ENCODE data around the gene LTC4S. TPM values are rescaled to one million over a fixed set of nuclear protein-coding genes. Genes with fewer than 3 reads are reported as not detected.
"Not testable (repeated sequence)": the region's sequence is repeated elsewhere in the genome, so short reads cannot be mapped to it uniquely, and the experiment has no call there.

LTC4S gene
- total RNA-seq, 1 experiment from 2014 or later, result 0.87 TPM

- DNase-seq (ENCODE audit: extremely low read depth, low read depth), result no peak
These were observed 28.3 kb downstream of the LTC4S start for GRCh38 chr5:179822059-179822432.

GRCh38 chr5:179822444-179822990 is 28.7 kb downstream of the LTC4S start:
- DNase-seq (ENCODE audit: extremely low read depth, low read depth), result no peak

GRCh38 chr5:179823937-179824744 is 30.4 kb downstream of the LTC4S start:
- DNase-seq (ENCODE audit: extremely low read depth, low read depth), result no peak

GRCh38 chr5:179824745-179825112 is 30.9 kb downstream of the LTC4S start:
- DNase-seq (ENCODE audit: extremely low read depth, low read depth), result no peak

GRCh38 chr5:179825655-179826182 is 31.9 kb downstream of the LTC4S start:
- DNase-seq (ENCODE audit: extremely low read depth, low read depth), result no peak

- DNase-seq (ENCODE audit: extremely low read depth, low read depth), result no peak
These were observed 33.9 kb downstream of the LTC4S start for GRCh38 chr5:179827680-179828079.

GRCh38 chr5:179828756-179829421 is 35.1 kb downstream of the LTC4S start:
- DNase-seq (ENCODE audit: extremely low read depth, low read depth), result no peak

GRCh38 chr5:179829732-179830435 is 36.1 kb downstream of the LTC4S start:
- no peak for DNase-seq (ENCODE audit: extremely low read depth, low read depth)

- DNase-seq (ENCODE audit: extremely low read depth, low read depth), result no peak
These were observed 37.2 kb downstream of the LTC4S start for GRCh38 chr5:179830818-179831468.

GRCh38 chr5:179832039-179832745 is 38.4 kb downstream of the LTC4S start:
- DNase-seq (ENCODE audit: extremely low read depth, low read depth), result no peak

- DNase-seq (ENCODE audit: extremely low read depth, low read depth), result no peak
These were observed 39.4 kb downstream of the LTC4S start for GRCh38 chr5:179833056-179833708.

- DNase-seq (ENCODE audit: extremely low read depth, low read depth), result no peak
These were observed 39.9 kb downstream of the LTC4S start for GRCh38 chr5:179833709-179834070.

GRCh38 chr5:179834120-179834519 is 40.3 kb downstream of the LTC4S start:
- no peak for DNase-seq (ENCODE audit: extremely low read depth, low read depth)

GRCh38 chr5:179834871-179835270 is 41.1 kb downstream of the LTC4S start:
- DNase-seq (ENCODE audit: extremely low read depth, low read depth), result not testable (repeated sequence)

GRCh38 chr5:179836225-179837019 is 42.6 kb downstream of the LTC4S start:
- DNase-seq (ENCODE audit: extremely low read depth, low read depth), result no peak

GRCh38 chr5:179837076-179838011 is 43.6 kb downstream of the LTC4S start:
- no peak for DNase-seq (ENCODE audit: extremely low read depth, low read depth)
